ENCODE results near the gene CASP9.

CASP9 gene

GRCh38 chr1:15524021-15524282, at the start of gene CASP9:
TSS of gene CASP9 (minus strand) at chr1:15524215. CDS start at chr1:15524200, 15 bp downstream.
- Mint-ChIP-seq H3K27ac (peak within 1 kb of the TSS; percentile 98), H3K27me3 (peaks cover 4% of the 10 kb centered on the region), H3K36me3 (ENCODE audit: low read depth) (peaks cover 4% of the 10 kb centered on the region), H3K4me3 (peak within 1 kb of the TSS; percentile 85), H3K4me1 (peaks cover 46% of the 10 kb centered on the region), H3K9me3 (no peaks in the 10 kb centered on the region)
- DNase-seq: no peak
- no peak for ATAC-seq

GRCh38 chr1:15573477-15573876, 49.5 kb upstream of the CASP9 start:
- Mint-ChIP-seq H3K4me1 (peaks cover 13% of the 10 kb centered on the region), H3K4me3 (no peak overlapping the region), H3K27ac (no peak overlapping the region), H3K36me3 (ENCODE audit: low read depth) (peaks cover 29% of the 10 kb centered on the region), H3K9me3 (no peaks in the 10 kb centered on the region), H3K27me3 (no peaks in the 10 kb centered on the region)
- ATAC-seq (no peak), DNase-seq (no peak)

- DNase-seq (no peak), ATAC-seq (no peak)
- H3K36me3 Mint-ChIP-seq (ENCODE audit: low read depth): peaks cover 25% of the 10 kb centered on the region
- no peak overlapping the region for H3K4me3 Mint-ChIP-seq
- no peaks in the 10 kb centered on the region for H3K9me3 Mint-ChIP-seq
- H3K27me3 Mint-ChIP-seq: no peaks in the 10 kb centered on the region
- peaks cover 1% of the 10 kb centered on the region for H3K4me1 Mint-ChIP-seq
- H3K27ac Mint-ChIP-seq: peak overlapping the region; percentile 6
These were observed 47.3 kb upstream of the CASP9 start for GRCh38 chr1:15571266-15571665.

DNA sequence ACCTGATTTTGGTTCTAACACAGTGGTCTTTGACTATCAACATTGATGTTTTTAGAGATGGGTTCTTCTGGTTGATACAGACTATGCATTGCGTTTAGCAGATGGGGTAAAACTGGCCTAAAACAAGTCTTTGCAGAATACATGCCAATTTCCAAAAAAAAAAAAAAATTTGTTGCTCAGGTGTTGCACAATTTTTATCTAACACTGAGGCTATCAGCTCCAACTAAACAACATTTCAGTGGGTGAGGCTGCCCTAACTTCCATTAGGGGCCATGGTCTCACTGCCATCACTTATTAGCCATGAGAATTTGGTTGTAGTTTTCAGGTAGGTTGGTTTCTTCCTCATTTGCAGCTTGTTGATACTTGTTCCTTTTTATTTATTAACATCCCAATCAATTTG, 46.8 kb upstream of the CASP9 start:
- Mint-ChIP-seq H3K36me3 (ENCODE audit: low read depth) (peaks cover 26% of the 10 kb centered on the region), H3K27me3 (no peaks in the 10 kb centered on the region), H3K4me3 (no peak overlapping the region), H3K27ac (no peak overlapping the region), H3K9me3 (no peaks in the 10 kb centered on the region), H3K4me1 (peaks cover 1% of the 10 kb centered on the region)
- ATAC-seq (no peak), DNase-seq (no peak)

DNA sequence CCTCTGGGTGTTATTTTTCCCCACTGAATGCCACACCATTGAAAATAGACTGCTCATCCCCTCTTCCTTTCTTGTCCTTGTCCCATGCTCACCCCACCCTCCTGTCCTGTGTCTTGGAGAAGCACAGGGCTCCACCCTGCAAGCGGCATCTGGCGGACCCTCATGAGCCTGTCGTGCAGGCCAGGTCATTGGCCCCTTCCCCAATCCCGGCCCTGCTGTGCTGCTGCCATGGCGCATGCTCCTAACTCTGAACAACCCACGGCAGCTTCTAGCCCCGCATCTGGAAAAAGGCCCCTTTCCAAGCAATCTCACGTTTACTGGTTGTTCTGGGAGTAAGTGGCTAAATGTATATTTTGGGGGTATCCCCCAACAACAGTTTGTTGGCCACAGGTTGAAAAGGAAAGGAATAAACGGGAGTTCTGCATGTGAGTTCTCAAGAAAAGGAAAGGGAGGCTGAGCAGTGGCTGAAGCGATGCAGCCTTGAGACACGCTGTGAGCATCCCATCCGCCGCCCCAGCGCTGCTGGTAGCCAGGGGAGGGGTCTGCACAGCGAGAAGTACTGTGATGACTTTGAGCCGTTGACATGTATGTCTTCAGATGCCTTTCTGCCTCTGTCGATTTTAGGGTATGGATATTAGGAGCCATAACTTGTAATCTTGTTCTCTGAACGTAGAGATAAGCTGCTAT, 44.5 kb upstream of the CASP9 start:
- ATAC-seq: no peak
- Mint-ChIP-seq H3K4me3 (no peak overlapping the region), H3K36me3 (ENCODE audit: low read depth) (peaks cover 31% of the 10 kb centered on the region), H3K27ac (no peak overlapping the region), H3K27me3 (no peaks in the 10 kb centered on the region), H3K4me1 (peaks cover 6% of the 10 kb centered on the region), H3K9me3 (no peaks in the 10 kb centered on the region)
- no peak for DNase-seq

- no peaks in the 10 kb centered on the region for H3K9me3 Mint-ChIP-seq
- peaks cover 19% of the 10 kb centered on the region for H3K36me3 Mint-ChIP-seq (ENCODE audit: low read depth)
- H3K4me3 Mint-ChIP-seq: no peak overlapping the region
- ATAC-seq: no peak
- H3K27me3 Mint-ChIP-seq: no peaks in the 10 kb centered on the region
- peaks cover 4% of the 10 kb centered on the region for H3K4me1 Mint-ChIP-seq
- no peak overlapping the region for H3K27ac Mint-ChIP-seq
- DNase-seq: no peak
These were observed 35.3 kb upstream of the CASP9 start for GRCh38 chr1:15559189-15559810.

DNA sequence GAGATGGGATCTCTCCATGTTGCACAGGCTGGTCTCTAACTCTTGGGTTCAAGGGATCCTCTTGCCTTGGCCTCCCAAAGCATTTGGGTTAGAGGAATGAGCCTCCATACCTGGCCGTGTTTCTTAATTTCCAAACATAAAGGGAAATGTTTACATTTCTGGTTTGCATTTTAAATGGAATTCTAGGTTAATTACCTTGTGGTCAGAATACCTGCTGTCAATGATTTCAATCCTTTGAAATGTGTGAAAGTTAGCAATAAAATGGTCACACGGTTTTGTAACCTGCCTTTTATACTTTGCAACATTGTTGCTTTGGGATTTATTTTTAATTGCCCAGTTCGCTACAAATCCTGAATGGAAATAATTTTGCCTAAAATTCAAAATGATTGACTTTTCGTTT, 34.5 kb upstream of the CASP9 start:
- peaks cover 13% of the 10 kb centered on the region for H3K36me3 Mint-ChIP-seq (ENCODE audit: low read depth)
- no peaks in the 10 kb centered on the region for H3K4me1 Mint-ChIP-seq
- H3K4me3 Mint-ChIP-seq: no peak overlapping the region
- no peak for DNase-seq
- no peak for ATAC-seq
- no peaks in the 10 kb centered on the region for H3K9me3 Mint-ChIP-seq
- H3K27ac Mint-ChIP-seq: no peak overlapping the region
- H3K27me3 Mint-ChIP-seq: no peaks in the 10 kb centered on the region

- H3K27me3 Mint-ChIP-seq: no peaks in the 10 kb centered on the region
- no peak overlapping the region for H3K27ac Mint-ChIP-seq
- no peaks in the 10 kb centered on the region for H3K9me3 Mint-ChIP-seq
- DNase-seq (no peak), ATAC-seq (no peak)
- no peak overlapping the region for H3K4me3 Mint-ChIP-seq
- peaks cover 9% of the 10 kb centered on the region for H3K36me3 Mint-ChIP-seq (ENCODE audit: low read depth)
- no peaks in the 10 kb centered on the region for H3K4me1 Mint-ChIP-seq
These were observed 33.6 kb upstream of the CASP9 start for GRCh38 chr1:15557594-15557993.

GRCh38 chr1:15557008-15557407, 33.0 kb upstream of the CASP9 start:
- Mint-ChIP-seq H3K4me1 (no peaks in the 10 kb centered on the region), H3K9me3 (no peaks in the 10 kb centered on the region), H3K27me3 (no peaks in the 10 kb centered on the region), H3K4me3 (no peak overlapping the region), H3K27ac (no peak overlapping the region), H3K36me3 (ENCODE audit: low read depth) (peaks cover 7% of the 10 kb centered on the region)
- ATAC-seq (no peak), DNase-seq (no peak)

- Mint-ChIP-seq H3K4me3 (no peak overlapping the region), H3K27ac (no peak overlapping the region), H3K9me3 (no peaks in the 10 kb centered on the region), H3K36me3 (ENCODE audit: low read depth) (peaks cover 18% of the 10 kb centered on the region), H3K4me1 (no peaks in the 10 kb centered on the region), H3K27me3 (no peaks in the 10 kb centered on the region)
- DNase-seq (no peak), ATAC-seq (no peak)
These were observed 26.6 kb upstream of the CASP9 start for GRCh38 chr1:15550573-15550972.

GRCh38 chr1:15546641-15547040, 22.6 kb upstream of the CASP9 start:
- no peaks in the 10 kb centered on the region for H3K27me3 Mint-ChIP-seq
- H3K27ac Mint-ChIP-seq: no peak overlapping the region
- DNase-seq (no peak), ATAC-seq (no peak)
- no peaks in the 10 kb centered on the region for H3K9me3 Mint-ChIP-seq
- no peak overlapping the region for H3K4me3 Mint-ChIP-seq
- peaks cover 24% of the 10 kb centered on the region for H3K36me3 Mint-ChIP-seq (ENCODE audit: low read depth)
- H3K4me1 Mint-ChIP-seq: no peaks in the 10 kb centered on the region

GRCh38 chr1:15543589-15544568, 19.9 kb upstream of the CASP9 start:
- ATAC-seq (no peak), DNase-seq (no peak)
- Mint-ChIP-seq H3K4me3 (no peak overlapping the region), H3K36me3 (ENCODE audit: low read depth) (peaks cover 21% of the 10 kb centered on the region), H3K27me3 (no peaks in the 10 kb centered on the region), H3K9me3 (no peaks in the 10 kb centered on the region), H3K27ac (no peak overlapping the region), H3K4me1 (no peaks in the 10 kb centered on the region)

DNA sequence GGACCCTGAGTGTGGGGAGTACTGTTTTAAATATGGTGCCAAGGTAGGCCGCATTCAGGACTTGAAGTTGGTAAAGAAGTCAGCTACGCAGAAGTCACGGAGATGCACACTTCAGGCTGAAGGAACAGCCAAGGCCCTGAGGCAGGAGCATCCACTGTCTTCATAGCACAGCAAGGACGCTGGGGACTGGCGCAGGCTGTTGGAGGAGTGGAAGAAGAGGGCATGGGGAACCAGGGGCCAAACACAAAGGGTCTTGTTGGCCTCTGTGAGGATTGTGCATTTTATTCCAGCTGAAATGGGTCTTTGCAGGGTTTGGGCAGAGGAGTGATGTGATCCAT, 19.2 kb upstream of the CASP9 start:
- Mint-ChIP-seq H3K36me3 (ENCODE audit: low read depth) (peaks cover 23% of the 10 kb centered on the region), H3K9me3 (no peaks in the 10 kb centered on the region), H3K27me3 (no peaks in the 10 kb centered on the region), H3K4me1 (peaks cover 2% of the 10 kb centered on the region), H3K4me3 (no peak overlapping the region), H3K27ac (no peak overlapping the region)
- DNase-seq (no peak), ATAC-seq (no peak)

DNA sequence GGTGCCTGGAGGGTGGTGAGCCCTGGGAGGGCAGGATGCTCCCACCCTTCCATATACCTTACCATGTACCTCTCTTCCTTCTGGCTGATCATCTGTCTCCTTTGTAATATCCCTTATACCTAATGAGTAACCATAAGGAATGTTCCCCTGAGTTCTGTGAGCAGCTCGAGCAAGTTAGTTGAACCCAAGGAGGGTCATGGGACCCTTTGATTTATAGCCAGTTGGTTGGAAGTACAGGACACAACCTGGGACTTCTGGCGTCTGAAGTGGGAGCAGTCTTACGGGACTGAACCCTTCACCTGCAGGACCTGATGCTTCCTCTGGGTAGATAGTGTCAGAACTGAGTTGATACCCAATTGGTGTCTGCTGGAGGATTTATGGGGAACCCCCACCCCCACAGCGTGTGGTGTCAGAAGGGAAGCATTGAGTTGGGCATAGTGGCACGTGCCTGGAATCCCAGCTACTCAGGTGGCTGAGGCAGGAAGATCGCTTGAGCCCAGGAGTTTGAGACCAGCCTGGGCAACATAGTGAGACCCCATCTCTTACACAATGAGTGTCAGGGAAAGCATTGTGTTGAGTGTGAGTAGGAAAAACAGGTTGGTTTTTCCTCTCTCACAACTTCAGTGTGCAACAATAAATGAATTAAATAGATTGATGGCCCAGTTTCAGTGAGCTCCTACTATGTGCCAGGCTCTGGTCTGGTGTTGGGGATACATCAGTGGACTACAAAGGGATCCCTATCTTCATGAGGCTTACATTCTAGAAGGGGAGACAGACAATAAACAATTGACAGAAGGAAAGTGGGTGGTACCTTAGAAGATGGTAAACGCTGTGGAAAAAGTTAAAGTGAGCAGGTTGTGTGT, 18.6 kb upstream of the CASP9 start:
- Mint-ChIP-seq H3K27ac (no peak overlapping the region), H3K27me3 (no peaks in the 10 kb centered on the region), H3K4me3 (no peak overlapping the region), H3K9me3 (no peaks in the 10 kb centered on the region), H3K36me3 (ENCODE audit: low read depth) (peaks cover 20% of the 10 kb centered on the region), H3K4me1 (peaks cover 2% of the 10 kb centered on the region)
- no peak for DNase-seq
- ATAC-seq: no peak

All from activated naive CD8-positive, alpha-beta T cell treated with anti-CD3 and anti-CD28 coated beads, Interleukin-2, amount 50 U/mL, for 24 hours (primary cell).